Stimulated activated CD8-positive, alpha-beta memory T cell treated with anti-CD3 and anti-CD28 coated beads, Interleukin-15, amount 100 ng/mL, for 48 hours (primary cell): Measurements from ENCODE around the gene LRRFIP2.
"Not testable (repeated sequence)": the region's sequence is repeated elsewhere in the genome, so short reads cannot be mapped to it uniquely, and the experiment has no call there.

Experiments
- DNase-seq, 2 donors: peaks; one replicate each; pipeline ENCODE4 v3.0.0-alpha.2; 2020; ENCODE audit warnings: low read depth in 2 of 2

Gene LRRFIP2

DNA sequence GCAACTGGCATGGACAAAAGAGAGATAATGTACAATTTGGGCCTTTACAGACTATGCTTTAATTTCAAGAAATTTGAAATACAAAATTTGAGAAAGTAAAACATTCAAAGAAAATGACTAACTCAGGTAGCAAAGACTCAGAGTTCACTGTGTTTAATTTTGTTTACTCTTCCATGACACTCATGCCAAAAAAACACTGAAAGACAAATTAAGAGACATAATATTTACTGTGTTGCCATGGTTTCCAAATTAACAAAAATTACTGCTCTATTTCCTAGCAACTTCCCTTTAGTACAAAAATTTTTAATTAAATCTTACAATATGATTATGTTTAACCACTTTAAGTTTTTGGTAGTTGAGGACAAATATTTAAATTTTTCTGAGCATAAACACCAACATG is 29.6 kb downstream of the LRRFIP2 start:
- no peak for DNase-seq

DNA sequence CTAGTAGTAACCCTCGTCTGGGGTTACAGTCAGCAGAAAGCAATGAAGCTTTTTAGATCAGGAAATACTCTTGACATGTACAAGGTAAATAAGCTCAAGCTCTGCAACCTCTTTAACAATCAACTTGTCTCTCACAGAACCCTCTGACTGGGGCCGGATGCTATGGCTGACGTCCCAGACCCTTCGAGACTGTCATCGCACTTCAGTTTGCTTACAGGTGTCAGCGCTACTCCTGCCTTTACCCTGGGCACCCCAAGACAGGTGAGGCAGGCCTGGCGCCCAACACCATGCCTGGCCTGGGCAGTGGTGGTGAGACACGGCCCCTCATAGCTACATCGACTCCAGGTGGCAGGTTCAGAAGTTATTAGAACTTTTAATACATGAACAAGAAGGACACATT is 30.6 kb downstream of the LRRFIP2 start:
- DNase-seq: no peak

DNA sequence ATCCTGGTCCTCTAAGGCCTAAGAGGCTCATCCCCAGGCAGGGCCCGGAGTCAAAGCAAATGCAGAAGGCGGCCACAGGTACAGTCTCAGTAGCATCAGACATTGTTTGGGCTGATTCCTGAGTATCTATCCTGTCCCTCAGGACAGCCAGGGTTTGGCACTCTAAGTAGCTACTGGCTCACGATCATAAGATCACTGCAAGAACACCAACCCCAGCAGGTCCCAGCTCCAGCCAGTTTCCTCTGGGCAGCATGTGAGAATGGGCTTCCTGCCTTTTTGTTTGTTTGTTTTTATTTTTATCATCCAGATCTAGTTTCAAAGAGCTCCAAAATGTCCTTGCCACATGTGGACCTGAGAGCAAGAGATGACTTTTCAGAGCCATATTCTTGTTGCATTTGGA is 32.7 kb downstream of the LRRFIP2 start:
- DNase-seq: no peak

DNA sequence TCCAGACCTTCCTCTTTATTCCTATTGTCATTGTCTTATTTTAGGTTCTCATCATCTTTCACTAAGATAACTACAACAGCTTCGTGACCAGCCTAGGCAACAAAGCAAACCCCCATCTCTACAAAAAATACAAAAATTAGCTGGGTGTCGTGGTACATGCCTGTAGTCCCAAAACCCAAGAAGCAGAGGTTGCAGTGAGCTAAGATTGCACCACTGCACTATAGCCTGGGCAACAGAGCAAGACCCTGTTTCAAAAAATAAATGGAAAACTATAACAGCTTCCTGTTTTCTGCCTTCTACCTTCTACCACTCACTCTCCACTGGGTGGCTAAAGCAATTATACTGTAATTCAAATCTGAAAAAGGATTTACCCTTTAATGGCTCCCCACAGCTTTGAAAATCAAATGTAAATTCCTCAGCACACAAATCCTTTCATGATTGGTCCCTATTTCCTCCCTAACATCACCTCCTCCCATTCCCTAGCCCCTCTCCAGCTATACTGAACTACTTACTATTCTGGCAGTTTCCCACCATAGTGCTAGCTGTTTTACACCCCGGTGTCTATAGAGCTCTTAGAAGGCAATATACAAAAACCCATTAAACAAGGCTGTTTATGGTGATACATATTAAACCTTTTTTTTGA is 33.4 kb downstream of the LRRFIP2 start:
- no peak for DNase-seq

DNA sequence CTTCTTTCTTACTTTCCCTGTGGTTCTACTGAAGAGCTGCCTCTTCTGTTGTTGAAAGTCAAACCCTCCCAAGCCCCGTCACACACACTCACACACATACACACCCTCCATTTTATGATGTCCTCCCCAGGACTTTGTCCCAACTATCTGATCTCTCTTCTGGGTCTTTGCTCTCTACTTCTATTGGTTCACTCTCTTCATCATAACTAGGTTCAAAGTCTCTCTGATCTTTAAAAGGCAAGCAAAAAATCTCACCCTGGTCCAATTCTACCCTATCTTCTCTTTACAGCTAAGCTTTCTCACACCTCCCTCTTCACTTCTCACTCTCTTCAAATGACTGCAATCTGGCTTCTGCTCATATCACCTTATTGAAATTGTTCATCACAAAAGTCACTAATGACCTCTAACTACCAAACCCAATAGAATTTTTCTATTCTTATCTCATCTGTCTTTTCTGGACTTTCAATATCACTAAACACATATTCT is 34.8 kb downstream of the LRRFIP2 start:
- no peak for DNase-seq

DNA sequence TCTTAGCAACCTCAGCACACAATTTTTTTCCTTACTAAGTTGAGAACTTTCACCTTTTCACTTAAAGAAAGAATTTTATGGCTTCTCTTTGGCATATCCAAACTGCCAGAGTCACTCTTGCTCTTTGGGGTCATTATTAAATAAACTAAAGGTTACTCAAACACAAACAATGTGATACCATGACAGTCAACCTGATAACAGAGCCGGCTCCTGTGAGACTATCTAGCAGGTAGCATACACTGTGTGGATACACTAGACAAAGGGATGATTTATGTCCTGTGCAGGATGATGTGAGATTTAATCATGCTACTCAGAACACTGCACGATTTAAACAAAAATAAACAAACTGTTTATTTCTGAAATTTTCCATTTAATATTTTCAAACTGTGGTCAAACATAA is 35.6 kb downstream of the LRRFIP2 start:
- no peak for DNase-seq

DNA sequence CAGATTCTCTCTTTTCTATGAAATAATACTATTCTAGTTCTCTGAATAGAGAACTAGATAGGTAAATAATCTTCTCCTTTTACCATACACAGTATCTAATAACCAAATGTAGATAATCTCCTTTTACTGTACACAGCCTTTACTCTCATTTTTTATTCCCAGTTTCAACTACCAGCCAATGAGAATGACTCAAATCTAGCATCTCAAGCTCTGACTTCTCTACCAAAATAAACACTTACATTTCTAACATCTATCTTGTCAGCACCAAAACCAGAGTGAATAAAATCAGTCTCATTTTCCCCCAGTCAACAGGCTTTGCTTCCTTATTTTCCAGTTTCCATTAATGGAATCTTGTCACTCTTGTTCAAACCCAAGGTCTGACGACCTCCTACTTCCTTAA is 36.9 kb downstream of the LRRFIP2 start:
- no peak for DNase-seq

DNA sequence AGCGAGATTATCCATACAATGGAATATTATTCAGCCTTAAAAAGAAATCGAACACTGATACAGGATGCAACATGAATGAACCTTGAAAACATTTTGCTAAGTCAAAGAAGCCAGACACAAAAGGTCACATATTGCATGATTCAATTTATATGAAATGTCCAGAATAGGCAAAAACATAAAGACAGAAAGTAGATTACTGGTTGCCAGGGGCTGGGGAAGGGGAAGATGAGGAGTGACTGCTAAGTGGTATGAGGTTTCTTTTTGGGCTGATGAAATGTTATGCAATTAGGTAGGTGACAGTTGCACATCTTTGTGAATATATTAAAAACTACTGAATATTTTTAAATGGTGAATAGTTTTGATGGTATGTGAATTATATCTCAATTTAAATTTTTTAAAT is 38.3 kb downstream of the LRRFIP2 start:
- DNase-seq: no peak

DNA sequence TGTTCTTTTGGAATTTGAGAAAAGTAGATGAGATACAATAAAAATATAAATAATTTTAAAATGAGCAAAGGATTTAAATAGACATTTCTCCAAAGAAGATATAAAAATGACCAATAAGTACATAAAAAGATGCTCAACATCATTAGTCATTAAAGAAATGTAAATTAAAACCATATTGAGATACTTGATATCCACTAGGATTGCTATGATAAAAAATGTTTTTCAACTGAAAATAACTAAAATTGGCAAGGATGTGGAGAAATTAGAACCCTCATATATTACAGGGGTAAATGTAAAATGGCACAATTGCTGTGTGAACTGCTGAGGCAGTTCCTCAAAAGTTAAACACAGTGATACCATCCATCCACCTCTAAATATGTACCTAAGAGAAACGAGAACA is 38.8 kb downstream of the LRRFIP2 start:
- DNase-seq: no peak

DNA sequence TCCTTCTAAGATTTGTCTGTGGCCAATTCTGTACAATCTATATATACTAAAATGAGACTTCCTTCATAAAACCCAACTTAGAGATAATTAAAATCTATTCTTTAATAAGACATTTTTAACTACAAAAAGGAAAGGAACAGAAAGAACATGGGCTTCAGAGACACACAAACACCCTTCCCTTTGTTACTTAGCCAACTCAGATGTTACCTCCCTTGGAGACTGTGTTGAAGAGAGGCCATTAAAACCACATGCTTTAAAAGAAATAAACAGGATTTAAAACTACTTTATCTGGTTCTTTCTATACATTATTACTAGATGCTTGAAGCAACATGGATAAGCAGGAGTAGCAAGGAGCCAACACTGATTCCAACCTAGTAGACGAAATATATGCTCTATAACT is 42.0 kb downstream of the LRRFIP2 start:
- DNase-seq: no peak

DNA sequence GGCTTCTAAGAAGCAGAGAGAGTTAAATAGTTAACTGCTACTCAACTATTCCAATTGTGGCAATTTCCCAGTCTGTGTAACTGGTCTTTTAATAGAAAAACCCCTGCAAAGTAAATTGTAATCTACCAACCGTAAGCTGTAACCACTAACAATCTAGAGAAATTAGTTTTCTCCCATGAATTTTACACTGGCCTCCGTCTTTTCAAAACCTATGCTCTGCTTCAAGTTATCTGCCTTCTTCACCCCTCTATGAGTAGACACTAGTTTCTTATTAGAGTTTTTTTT is 42.6 kb downstream of the LRRFIP2 start:
- DNase-seq: no peak

DNA sequence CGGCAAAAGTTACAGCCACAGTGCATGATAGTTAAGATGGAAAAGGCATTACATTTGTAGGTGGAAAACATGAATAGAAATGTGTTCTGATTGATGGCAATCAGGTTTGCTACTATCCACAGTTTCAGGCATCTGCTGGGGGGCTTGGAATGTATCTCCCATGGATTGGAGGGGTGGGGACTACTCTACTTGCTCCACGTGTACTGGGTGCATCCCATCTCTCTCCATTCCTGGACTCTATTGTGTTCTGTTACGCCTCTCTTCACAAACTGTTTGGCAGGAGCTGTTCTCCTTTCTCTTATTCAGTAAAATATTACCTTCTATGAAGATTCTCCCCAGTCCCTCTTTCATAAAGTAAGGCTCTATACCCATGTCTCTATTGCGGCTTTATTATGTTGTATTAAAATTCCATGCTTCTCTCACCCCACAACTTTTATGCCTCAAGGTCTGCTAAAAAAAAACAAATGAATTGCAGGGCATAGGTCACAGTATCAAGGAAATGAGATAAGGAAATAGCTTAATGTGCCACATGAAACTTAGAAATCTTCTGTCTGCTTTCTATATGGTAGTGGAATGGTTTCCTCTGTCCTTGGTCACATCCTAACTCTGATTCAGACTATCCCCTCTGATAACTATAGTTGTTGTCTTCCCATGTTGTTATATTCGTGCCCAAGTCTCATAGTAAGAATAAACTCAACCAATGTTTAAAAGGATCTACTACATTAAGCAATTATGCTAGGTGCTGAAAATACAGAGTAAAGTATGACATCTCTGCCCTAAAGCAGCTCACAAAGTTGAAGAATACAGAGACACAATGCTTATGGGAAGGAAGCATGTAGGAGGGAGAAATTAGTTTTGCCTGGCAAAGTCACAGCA is 43.2 kb downstream of the LRRFIP2 start:
- DNase-seq: no peak

DNA sequence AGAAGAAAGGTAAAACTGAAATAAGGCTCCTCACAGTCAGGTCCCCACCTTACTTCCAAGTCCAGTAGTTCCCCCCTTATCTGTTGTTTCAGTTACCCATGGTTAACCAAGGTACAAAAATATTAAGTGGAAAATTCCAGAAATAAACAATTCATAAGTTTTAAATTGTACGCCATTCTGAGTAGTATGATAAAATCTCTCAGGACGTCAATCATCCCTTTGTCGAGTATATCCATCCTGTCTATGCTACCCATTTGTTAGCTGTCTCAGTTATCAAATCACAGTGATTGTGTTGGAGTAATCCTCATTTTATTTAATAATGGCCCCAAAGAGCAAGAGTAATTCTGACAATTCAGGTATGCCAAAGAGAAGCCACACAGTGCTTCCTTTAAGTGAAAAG is 43.9 kb downstream of the LRRFIP2 start:
- DNase-seq: no peak

DNA sequence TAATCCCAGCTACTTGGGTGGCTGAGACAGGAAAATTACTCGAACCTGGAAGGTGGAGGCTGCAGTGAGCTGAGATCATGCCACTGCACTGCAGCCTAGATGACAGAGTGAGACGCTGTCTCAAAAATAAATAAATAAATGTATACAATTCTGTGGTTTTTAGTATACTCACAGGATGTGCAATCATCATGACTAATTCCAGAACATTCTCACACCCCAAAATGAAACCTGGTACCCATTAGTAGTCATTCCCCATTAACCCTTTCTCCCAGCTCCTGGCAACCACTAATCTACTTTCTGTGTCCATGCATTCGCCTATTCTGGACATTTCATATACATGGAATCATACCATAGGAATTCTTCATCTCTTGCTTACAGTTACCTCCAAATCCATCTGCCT is 44.5 kb downstream of the LRRFIP2 start:
- no peak for DNase-seq

DNA sequence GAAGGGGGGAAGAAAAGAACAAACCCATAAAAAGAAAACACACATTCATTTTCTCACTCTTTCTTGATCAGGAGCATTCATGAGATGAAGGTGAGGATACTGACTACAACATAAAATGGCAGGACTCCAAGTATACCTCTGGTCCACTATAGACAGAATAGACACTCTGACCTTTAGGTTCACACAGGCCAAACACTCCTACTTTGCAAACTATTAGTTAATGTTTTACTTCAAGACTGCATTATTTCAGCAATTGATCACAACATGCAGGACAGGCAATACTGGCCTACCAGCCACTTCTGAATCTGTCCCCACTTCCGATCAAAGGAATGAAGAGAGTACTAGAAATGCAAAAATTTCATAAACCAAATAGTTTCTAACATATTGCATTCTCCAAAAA is 47.0 kb downstream of the LRRFIP2 start:
- DNase-seq: no peak

DNA sequence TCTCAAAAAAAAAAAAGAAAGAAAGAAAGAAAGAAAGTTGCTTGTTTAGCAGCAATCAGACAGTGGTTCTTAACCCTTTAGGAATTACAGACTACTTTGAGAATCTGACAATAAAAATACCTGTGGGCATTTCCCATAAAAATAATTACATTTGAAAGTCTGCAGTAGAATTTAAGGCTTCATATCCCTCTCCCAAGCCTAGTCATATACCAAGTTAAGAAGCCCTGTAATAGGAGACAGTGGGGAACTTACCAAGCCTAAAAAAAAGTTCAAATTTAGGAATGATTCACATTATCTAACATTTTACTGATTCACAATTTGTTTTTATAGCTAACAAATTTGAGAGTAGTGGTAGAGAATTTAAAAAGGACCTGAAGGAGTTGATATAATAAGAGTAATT is 47.5 kb downstream of the LRRFIP2 start:
- DNase-seq: no peak

DNA sequence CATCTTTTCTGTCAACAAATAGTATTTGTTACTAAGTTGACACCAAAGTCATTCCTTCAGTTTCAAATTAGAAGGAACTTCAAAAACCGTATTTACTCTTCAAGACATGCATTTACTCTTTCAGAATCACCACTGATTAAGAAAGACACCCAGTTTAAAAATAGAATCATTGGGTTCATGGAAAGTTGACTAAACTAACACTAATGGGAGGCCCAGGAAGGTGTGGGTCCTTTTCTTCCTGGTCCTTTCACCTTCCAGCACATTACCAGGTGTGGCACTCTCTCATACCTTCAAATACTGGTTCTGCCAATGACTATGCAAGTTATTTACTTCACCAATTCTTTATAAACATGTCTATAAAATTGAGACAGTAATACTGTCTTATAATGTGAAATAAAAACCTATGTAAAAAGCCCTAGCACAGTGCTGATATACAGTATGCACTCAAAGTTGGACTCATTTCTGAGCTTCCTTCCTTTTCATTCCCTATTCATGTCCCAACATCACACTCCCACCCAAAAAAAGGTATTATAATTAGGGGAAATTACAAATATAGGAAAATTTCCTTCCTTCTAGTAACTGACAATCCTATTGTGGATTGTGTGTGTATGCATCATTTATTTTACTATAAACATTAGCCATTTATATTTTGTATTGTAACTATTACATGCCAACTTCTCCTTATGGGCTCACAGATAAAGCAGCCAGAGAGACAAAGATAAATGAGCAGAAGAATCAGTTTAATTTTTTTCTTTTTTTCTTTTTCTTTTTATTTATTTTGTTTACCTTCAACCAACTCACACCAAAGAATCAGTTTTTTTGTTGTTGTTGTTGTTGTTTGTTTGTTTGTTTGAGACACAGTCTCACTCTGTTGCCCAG is 48.9 kb downstream of the LRRFIP2 start:
- no peak for DNase-seq

DNA sequence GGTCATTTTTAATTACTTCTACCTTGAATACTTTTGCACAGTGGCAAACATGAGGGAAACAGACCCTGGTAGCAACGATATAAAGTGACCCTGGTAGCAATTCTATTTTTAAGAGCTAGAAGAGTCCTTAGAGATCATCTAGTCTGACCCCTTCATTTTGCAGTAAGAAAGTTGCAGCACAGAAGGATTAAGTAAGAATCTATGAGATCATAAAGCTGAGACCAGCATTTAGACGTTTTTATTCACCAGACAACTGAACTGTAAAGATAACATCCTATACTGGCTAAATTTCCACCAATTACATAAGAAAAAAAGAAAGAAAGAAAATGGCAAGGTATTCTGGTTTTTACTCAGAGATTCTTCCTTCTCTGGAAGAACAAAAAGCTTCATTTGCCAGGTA is 49.9 kb downstream of the LRRFIP2 start:
- DNase-seq: no peak

DNA sequence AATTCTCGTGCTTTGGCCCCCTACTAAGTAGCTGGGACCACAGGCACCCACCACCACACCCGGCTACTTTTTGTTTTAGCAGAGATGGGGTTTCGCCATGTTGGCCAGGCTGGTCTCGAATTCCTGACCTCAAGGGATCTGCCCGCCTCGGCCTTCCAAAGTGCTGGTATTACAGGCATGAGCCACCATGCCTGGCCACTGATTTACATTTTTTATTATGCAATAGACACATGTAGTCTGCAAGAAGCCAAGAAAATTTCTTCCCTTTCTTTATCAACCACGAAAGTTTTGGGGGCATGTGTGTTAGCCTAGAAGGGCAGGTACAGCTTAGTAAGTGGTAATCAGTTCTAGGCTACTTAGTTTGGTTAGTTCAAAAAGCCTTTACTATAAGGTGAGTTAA is 51.1 kb downstream of the LRRFIP2 start:
- DNase-seq: no peak

DNA sequence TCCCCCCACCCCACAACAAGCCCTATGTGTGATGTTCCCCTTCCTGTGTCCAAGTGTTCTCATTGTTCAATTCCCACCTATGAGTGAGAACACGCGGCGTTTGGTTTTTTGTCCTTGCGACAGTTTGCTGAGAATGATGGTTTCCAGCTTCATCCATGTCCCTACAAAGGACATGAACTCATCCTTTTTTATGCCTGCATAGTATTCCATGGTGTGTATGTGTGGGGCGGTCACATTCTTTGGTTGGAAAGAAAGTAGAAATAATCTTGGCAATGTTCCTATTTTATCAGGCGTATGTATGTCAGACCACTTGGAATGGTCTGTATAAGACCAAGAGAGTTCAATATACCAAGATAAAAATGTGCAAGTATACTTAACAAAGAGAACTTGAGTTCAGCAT is 52.3 kb downstream of the LRRFIP2 start:
- not testable (repeated sequence) for DNase-seq

DNA sequence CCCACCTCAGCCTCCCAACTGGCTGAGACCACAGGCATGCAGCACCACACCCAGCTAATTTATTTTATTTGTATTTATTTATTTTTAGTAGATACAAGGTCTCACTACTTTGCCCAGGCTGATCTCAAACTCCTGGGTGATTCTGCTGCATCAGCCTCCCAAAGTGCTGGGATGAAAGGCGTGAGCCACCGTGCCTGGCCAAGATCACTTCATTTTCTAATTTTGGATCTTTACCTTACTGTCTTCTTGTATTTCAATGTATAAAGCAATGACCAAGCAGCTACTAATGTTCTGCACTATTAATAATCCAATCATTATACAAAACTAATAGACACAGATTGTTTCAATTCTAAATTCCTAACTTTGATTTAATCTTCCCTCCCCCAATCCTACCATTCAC is 56.2 kb downstream of the LRRFIP2 start:
- no peak for DNase-seq

DNA sequence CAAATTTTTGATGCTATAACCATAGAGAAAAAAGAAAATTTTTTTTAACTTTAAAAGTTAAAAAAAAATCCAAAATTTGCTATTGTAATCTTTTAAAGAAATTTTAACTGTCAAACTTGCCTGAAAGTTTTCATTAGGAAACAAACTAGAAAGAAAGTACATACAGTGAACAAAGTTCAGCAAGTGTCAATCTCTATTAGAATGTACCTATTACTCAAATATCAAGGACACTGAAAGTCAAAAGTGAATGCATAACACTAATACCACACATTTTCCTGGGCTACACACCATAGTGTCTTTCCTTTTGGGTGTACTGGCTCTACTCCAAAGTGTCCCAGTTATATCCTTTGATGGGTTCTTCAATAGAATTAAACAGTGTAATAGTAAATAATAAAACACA is 56.8 kb downstream of the LRRFIP2 start:
- no peak for DNase-seq

DNA sequence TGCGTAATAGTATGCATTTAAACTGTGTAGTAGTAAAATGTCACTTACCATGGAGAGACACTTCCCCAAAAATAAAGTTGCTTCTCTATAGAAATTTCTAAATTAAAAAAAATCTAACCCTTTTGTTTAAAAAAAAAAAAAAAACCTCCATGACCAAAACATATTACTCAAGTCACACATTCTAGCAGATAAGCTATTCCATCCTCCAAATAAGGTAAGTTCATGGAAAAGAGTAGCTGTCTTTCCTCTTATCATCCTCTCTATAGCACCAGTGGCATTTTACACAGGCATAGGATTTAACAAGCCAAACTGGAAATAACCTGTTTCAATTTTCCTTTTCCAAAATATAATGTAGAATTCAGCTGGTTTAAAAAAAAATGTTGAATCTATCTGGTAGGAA is 57.4 kb downstream of the LRRFIP2 start:
- DNase-seq: no peak
